NCI-H345 treated with DMSO at 0.1 percent for 48 hours (cell line): ENCODE measurements around the gene IPO13.
A peak's percentile ranks its signal among the peaks of the same experiment; 100 is the strongest.

ENCODE experiments used
- DNase-seq: peaks from one replicate; lab custom pipeline; 2025; ENCODE audit not compliant: unreplicated experiment; lab: John Stamatoyannopoulos, UW

Gene IPO13, protein sequence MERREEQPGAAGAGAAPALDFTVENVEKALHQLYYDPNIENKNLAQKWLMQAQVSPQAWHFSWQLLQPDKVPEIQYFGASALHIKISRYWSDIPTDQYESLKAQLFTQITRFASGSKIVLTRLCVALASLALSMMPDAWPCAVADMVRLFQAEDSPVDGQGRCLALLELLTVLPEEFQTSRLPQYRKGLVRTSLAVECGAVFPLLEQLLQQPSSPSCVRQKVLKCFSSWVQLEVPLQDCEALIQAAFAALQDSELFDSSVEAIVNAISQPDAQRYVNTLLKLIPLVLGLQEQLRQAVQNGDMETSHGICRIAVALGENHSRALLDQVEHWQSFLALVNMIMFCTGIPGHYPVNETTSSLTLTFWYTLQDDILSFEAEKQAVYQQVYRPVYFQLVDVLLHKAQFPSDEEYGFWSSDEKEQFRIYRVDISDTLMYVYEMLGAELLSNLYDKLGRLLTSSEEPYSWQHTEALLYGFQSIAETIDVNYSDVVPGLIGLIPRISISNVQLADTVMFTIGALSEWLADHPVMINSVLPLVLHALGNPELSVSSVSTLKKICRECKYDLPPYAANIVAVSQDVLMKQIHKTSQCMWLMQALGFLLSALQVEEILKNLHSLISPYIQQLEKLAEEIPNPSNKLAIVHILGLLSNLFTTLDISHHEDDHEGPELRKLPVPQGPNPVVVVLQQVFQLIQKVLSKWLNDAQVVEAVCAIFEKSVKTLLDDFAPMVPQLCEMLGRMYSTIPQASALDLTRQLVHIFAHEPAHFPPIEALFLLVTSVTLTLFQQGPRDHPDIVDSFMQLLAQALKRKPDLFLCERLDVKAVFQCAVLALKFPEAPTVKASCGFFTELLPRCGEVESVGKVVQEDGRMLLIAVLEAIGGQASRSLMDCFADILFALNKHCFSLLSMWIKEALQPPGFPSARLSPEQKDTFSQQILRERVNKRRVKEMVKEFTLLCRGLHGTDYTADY

DNA sequence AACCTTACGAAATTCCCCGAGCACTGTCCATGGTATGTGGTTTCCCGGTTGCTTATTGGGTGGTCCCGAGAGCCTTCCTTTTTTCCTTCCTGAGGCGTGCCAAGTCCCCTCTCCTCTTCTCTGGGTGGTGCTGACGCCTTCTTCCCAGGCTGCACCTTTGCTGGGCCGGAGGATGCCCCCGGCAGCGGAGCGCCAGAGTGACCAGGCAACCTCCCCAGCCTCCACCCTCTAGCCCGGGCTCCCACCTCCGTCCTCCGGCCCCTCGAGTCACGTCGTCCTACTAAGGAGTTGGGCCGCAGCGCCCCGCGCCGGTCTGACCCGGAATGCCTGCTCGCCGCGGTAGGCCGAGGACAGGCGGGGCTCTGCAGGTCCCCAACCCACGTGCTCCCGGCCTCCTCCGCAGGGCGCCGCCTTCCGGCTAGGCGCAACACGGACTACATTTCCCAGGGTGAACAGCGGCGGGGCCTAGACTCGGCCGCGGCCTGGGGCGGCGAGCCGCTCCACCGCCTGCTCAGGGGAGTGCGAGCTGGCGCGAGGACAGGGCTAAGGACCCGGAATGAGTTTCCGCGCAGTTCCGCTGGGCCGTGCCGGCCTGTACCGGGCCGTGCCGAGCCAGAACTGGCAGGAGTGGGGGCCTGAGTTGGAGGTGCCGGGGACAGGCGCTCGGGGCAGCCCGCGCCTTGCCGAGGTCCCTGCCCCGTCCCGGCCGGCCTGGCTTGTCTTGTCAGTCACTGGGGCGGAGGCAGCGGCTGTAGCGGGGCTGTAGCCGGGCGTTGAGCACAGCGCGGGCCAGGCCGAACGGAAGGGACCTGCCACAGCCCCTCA is at the start of gene IPO13:
TSS of gene IPO13 (plus strand) at position 715 of the 825 bp plus-strand sequence. CDS start 651 bp downstream, outside the sequence.
- DNase-seq = peak; percentile 91

DNA sequence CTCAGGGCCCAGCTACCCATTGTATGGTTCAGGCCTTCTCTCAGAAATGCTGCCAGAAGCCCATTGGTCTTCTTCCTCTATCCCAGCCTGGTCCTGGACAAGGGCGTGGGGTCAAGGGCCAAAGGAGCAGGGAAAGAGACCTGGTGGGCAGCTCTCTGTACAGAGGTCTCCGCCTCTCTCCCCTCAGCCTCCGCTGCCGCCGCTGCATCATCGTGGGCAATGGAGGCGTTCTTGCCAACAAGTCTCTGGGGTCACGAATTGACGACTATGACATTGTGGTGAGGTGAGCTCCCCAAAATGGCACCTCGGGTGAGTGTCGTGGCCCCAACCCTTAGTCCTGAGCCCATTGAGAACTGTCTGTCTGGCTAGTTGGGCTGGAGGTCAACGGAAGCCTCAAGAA is 47.8 kb upstream of the IPO13 start:
- DNase-seq = no peak

DNA sequence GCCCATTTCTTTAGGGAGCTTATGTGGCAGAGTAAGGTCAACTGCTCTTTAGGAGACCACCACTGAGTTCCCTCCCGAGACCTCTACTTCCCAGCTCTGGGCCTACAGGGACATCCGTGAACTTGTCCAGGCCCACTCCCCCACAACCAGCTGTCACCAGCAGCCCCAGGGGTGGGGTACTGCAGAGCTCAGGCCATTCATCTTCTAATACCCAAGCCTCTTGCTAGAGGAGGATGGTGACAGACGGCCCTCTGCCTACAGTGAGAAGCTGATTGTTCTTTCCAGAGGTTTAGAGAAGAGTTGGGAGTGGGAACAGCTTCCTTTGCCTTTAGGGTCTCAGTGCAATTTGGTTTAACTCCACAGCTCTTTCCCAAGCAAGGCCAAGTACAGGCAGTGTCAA is 46.4 kb upstream of the IPO13 start:
- DNase-seq = no peak

DNA sequence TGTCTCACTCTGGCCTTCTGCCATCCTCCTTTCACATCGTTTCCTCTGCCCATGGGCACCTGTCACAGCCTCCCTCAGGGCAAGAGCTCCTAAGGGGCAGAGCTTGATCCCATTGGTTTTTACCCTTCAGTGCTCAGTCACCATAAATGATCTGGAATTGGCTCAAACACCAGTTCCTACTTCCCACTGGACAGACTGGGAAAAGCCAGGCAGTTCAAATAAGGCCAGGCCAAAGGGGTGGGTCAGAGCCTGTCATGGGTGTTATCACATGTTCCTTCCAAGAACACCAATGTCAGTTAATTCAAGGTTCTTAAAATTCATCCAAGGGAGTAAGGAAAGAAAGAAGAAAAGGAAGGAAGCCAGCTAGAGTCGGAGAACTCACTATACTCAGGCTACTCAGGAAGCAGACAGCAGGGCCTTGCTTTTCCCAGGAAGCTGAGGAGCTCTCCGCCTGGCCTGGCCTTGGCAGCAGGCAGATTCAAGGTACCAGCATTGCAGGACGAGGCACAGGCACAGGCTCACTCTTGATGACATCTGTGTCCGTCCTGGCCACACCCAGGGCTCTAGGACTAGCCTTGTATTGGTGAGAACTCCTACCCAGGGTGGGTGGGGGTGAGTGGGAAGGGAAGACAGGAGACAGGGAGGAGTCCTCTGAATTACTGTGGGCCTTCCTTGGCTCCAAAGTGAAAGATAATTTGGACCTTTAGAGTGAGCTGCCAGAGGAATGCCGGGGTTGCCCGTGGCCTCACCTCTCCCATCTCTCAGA is 45.4 kb upstream of the IPO13 start:
- no peak for DNase-seq

DNA sequence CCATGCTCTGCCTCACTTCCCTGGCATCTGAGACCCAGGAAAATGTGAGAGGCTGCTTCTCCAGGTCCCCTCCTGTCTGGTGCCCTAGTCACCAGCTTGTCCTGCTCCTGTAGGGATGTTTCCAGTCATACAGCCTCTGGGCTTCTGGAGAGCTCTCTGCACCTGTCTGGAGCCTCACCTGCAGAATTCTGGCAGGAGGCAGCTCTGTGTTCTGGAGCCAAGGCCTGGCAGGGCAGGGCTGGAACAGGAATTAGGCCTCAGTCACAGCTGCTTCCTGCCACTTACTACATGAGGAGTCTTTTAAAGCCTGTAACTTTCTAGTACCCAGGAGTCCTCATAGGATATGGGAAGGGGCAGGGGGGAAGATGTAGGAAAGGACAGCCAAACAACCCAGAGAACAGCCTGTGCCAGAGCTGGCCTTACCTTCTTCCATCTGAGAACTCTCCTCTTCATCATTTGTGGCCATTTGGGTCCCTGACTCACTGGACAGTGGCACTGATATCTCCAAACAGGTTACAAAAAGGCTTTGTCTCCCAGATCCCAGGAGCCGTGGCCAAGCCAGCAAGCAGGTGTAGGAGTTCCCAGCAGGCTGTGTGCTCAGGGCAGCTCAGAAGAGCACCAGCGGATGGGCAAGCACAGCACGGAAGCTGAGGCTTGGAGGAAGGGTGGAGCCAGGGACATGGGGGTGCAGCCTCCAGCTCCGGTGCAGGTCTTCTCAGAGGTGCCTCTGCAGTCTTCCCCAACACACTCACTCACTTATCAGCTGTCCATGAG is 44.5 kb upstream of the IPO13 start:
- DNase-seq = no peak

DNA sequence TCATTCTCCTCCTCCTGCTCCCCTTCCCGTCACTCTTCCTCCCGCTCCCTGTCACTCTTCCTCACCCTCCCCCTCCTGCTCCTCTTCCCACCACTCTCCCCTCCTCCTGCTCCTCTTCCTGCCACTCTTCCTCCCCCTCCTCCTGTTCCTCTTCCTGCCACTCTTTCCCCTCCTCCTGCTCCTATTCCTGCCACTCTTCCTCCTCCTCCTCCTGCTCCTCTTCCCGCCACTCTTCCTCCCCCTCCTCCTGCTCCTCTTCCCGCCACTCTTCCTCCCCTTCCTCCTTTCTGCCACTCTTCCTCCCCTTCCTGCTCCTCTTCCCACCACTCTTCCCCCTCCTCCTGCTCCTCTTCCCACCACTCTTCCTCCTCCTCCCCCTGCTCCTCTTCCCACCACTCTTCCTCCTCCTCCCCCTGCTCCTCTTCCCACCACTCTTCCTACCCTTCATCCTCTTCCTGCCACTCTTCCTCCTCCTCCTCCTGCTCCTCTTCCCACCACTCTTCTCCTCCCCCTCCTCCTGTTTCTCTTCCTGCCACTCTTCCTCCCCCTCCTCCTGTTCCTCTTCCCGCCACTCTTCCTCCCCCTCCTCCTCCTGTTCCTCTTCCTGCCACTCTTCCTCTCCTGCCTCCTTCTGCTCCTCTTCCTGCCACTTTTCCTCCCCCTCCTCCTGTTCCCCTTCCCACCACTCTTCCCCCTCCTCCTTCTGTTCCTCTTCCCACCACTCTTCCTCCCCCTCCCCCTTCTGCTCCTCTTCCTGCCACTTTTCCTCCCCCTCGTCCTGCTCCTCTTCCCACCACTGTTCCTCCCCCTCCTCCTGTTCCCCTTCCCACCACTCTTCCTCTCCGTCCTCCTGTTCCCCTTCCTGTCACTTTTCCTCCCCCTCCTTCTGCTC is 41.8 kb upstream of the IPO13 start:
- no peak for DNase-seq

DNA sequence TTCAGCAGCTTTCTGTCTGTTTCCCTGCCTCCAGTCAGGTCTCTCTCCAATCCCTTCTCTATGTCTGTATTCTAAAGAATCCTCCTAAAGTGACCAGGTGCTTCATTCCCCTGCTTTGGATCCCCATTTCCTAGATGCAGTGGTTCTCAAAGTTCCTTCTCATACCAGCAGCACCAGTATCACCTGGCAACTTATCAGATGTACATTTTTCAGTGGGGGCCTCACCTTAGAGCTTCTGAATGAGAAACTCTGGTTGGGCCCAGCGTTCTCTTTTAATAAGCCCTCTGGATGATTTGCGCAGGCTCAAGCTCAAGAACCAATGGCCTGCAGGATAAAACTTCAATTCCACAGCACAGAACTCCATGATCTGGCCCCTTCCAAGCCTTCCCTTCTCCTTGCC is 38.5 kb upstream of the IPO13 start:
- no peak for DNase-seq

DNA sequence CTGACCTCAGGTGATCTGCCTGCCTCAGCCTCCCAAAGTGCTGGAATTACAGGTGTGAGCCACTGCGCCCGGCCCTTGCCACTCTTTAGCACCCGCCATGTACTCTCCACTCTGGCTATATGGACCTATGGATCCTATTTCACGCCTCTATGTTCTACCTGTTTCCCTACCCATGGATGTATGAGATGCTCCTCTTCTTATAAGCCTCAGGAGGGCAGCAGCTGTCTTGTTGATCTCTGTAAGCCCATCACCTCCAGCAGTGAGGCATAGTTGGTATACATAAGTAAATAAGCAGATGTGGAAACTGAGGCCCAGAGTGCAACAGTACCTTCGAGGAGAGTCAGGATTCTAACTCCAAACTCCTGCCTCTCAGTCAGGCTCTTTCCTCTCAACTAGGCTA is 37.9 kb upstream of the IPO13 start:
- no peak for DNase-seq

DNA sequence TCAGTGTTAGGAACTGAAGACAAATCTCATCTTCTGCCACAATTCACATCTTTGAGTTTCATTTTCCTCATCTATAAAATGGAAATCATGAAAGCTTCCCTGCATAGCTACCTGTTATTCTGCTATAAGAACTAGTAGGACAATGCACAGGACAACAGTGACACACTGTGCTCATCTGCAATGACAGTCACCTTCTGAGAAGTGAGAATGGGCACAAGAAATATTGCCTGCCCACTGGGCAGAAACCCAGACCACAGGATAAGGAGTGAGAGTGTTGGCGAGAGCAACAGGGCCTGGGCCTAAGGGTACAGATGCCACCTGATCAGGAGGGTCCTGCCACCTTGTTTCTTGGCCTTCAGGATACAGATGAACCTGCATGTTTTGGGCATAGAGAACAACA is 36.4 kb upstream of the IPO13 start:
- no peak for DNase-seq

DNA sequence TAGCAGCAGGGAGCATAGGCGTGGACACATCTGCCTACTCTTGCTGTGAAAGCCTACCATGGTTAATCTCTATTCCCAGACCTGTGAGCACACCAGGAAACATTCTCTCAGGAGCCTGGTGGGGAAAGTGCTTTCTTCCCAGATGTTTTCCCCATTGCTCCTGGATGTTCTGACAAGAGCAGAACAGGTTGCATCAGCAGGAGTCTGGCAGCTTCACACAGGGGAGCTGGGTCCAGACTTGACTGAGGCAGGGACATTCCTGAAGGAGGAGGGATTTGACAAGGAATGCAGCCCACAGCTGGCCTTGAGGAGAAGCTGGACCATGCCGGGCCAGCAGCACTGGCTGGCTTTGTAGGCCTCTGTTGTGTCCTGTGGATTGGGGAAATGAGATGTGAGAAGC is 34.1 kb upstream of the IPO13 start:
- no peak for DNase-seq

DNA sequence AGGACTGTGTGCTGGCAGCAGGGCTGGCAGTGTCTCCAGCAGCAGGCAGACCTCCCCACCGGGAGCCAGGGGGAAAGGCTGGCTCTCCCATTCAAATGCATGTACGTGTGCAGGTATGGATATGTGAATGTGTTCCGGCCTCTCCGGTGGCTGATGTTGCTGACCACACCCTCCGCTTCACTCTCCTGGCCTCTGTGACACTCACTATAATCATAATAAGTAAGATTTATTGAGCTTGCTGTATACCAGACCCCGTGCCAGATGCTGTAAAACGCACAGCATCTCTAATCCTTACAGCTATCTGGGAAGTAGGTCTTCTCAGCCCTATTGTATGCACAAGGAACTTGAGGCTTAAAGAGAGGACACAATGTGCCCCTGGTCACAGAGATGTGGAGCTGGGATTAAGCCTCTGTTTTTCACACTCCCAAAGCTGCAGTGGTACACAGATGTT is 33.7 kb upstream of the IPO13 start:
- no peak for DNase-seq

DNA sequence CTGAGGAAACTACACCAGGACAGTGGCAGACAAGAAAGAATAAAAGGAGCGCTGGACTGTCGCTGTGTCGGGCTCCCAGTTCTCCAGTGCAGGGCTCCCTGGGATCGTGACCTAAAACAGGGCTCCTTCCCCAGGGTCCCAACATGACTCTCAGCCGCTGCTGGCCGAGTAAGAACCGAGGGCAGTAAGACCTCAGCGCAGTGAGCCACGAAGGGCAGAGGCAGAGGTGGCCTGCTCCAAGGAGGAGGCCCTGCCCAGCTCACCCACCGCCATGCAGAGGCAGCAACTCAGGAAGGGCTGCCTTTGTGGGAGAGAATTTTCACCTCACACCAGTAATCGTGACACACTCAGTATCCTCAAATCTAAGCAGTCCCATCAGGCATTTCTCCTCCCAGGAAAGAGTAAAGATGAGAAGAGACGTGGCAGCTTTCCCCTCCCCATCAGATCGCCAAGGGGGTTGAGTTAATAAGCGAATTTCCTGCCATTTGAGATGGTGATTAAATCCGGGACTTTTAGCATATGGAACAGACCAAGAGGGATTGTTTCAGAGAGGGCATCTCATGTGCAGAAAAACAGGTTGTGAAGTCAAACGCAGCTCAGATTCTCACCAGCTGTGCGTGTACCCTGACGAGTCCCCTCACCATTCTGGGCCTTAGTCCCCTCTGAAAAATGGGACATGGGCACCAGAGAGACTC is 32.9 kb upstream of the IPO13 start:
- DNase-seq = no peak

DNA sequence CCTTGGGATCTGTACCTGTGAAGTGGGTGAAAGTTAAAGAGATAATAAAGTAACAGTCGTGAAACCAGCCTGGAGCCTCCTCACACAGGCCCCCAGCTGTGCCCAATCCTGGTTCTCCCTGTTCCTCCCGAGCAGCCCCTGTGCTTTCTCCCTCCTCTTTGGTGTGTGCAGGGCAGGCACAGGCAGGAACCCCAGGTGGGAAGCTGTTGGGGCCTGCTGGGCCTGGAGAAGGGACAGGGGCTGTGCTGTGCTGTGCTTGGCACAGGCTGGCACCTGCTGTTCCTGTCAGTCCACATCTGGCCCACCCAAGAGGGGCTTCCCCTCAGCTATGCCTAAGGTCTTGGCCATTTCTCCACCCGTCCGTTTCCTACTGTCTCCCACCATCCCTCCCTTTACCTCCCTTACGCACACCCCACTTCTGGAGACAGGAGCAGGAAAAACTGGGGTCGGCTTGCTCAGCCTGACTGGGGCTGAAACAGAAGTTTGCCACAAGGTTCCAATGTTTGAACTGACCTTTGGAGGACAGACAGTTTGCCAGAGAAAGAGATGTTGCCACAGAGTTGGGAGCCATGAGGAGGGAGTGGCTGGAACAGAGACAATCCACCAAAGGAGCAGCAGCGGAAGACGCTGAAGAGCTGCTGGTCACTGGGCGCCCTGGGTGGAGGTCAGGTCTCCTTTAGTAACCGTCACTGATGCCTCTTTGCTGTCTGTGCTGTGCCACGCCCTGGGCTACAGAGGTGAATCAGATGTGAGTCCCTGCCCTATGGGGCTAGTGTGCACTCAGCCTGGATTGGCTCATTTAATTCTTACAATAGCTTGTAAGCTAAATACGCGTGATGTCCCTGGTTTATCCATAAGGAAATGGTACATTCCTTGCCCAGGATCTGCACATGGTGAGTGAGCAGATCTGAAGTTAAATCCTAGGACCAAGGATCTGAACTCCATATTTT is 31.9 kb upstream of the IPO13 start:
- DNase-seq = no peak

DNA sequence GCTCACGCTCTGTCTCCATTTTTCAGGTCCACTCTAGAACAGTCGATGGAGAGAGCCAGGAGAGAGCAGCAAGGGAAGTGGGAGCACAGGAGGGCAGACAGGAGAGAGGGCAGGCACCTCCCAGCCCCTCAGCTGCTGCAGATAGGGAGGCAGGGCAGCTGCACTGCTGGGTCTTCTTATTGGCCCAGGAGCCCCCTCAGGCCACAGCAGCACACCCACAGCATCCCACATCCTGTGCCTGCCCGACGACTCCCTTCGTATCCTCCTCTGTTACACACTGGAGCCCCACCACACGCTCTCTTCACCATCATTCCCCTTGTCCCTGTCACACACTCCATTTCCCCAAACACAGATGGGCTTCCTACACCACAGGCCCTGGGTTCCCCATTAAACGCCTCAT is 26.8 kb upstream of the IPO13 start:
- DNase-seq = no peak

DNA sequence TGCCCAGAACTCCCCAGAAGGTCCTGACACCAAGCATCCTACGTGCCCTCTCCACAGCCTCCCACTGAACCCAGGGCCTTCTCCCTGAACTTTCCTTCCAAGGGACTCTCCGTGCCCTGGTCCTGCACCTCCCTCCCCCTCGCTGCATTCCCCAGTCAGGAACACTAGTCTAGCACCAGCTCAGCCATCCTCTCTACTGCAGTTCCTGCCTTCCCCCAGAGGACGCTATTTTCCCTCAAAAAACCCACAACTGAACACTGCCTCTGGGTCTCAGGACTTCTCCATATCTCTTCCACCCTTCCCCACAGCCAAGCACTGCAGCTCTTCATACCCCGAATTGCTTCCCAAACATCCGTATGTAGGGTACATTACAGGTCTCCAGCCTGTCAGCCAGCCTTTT is 25.7 kb upstream of the IPO13 start:
- DNase-seq = no peak

DNA sequence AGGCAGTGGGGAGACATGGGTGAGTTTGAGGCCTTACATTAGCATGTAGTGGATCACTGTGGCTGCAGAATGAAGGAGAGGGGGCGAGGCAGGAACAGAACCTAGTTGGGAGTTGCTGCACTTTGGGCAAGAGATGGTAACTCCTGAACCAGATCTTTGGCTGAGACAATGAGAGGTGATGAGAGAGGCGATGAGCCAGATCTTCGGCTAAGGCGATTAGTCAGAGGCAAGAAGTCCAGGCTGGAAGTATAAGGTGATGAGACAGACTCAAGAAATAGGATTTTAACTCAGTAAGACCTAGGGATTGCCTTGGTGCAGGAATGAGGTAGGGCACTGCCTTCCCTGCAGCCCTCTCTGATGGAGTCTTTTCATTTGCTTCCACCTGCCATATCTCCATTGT is 22.2 kb upstream of the IPO13 start:
- no peak for DNase-seq

DNA sequence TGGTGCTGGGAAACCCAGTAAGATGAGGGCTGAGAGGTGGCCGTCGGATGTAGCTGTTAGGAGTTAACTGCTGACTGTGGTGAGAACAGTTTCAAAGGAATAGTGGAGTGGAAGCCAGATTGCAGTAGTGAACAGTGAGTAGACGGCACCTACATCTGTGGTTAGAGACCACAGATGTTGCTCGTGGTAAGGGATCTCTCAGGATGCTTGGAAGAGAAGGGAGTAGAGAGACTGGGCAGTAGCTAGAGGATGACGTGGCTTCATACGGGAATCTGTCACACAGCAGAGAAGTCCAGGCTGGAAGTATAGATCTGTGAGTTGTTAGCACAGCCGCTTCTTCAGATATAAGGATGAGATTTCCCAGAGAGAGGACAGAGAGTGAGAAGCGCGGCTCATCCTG is 20.9 kb upstream of the IPO13 start:
- no peak for DNase-seq
